H1 (cell line): Measurements from ENCODE around the gene ATG2B. TPM values are rescaled to one million over a fixed set of nuclear protein-coding genes. Genes with fewer than 3 reads are reported as not detected.

ENCODE experiments used
- CTCF ChIA-PET: fragments of 300-600 bp; sonication (Branson Sonifier 250); formaldehyde crosslinking; loops from one replicate; lab custom pipeline; 2021; ENCODE audit not compliant: partially characterized antibody; lab: Charles Lee
- POLR2A ChIA-PET: fragments of 300-600 bp; sonication (Branson Sonifier 250); formaldehyde crosslinking; loops from one replicate; lab custom pipeline; 2021; ENCODE audit warnings: inconsistent platforms; ENCODE audit not compliant: partially characterized antibody; lab: Charles Lee
- DNase-seq, 2 experiments: peaks; one replicate each; pipeline versions ENCODE4 v3.0.0 to v3.0.0-alpha.2; 2010 to 2022; ENCODE audit warnings: low spot score in 2 of 2, low read depth in 1 of 2, mixed read lengths in 1 of 2
- FAIRE-seq: peaks from 2 replicates; lab custom pipeline; 2011; peaks lifted over from hg19 to GRCh38; lab: Jason Lieb, UNC
- H2AFZ ChIP-seq: 2 replicates; pipeline ENCODE4 v1.8.1; 2012; ENCODE audit warnings: low read length, inconsistent platforms
- H2AK5ac ChIP-seq: 2 replicates; pipeline ENCODE4 v1.6.1; 2013; ENCODE audit warnings: low read depth, low read length
- H2BK120ac ChIP-seq: replicated peaks from 2 replicates; pipeline ENCODE3; 2013; ENCODE audit warnings: low read depth, low read length, inconsistent platforms
- H2BK12ac ChIP-seq: 2 replicates; pipeline ENCODE4 v1.6.1; 2013; ENCODE audit warnings: low read depth, low read length
- H2BK15ac ChIP-seq: 2 replicates; pipeline ENCODE4 v1.6.1; 2013; ENCODE audit warnings: low read length
- H2BK20ac ChIP-seq: 2 replicates; pipeline ENCODE4 v1.6.1; 2013; ENCODE audit warnings: low read length
- H2BK5ac ChIP-seq: 2 replicates; pipeline ENCODE4 v1.6.1; 2013; ENCODE audit warnings: low read depth, low read length
- H3K14ac ChIP-seq: 2 replicates; pipeline ENCODE4 v1.6.1; 2013; ENCODE audit warnings: inconsistent platforms; ENCODE audit not compliant: insufficient read length
- H3K18ac ChIP-seq: 2 replicates; pipeline ENCODE4 v1.6.1; 2013; ENCODE audit warnings: low read length; ENCODE audit errors: extremely low read depth
- H3K23ac ChIP-seq: 2 replicates; pipeline ENCODE4 v1.6.1; 2013; ENCODE audit warnings: inconsistent platforms; ENCODE audit not compliant: insufficient read length
- H3K23me2 ChIP-seq: 2 replicates; pipeline ENCODE4 v1.6.1; 2013; ENCODE audit warnings: low read depth, low read length
- H3K27ac ChIP-seq: 2 replicates; pipeline ENCODE4 v1.6.1; 2011; ENCODE audit warnings: low read depth, low read length, inconsistent platforms
- H3K27me3 ChIP-seq, 4 experiments: replicated peaks in 1 of 4; 1 replicate in 1 of 4; 2 replicates in 3 of 4; pipeline versions ENCODE4 v1.6.1 to v1.8.1; 2011 to 2013; ENCODE audit warnings: low read length in 3 of 4, mild to moderate bottlenecking in 3 of 4, inconsistent platforms in 2 of 4, mixed read lengths in 2 of 4, moderate library complexity in 1 of 4; ENCODE audit not compliant: control insufficient read depth in 3 of 4, insufficient read depth in 3 of 4; ENCODE audit errors: extremely low read depth in 1 of 4
- H3K36me3 ChIP-seq, 4 experiments: 2 replicates each; pipeline versions ENCODE4 v1.6.1 to v1.8.1; 2011 to 2013; ENCODE audit warnings: mild to moderate bottlenecking in 4 of 4, low read length in 3 of 4, moderate library complexity in 2 of 4, control low read depth in 1 of 4, inconsistent platforms in 1 of 4; ENCODE audit not compliant: insufficient read depth in 4 of 4, control insufficient read depth in 2 of 4
- H3K4ac ChIP-seq: replicated peaks from 2 replicates; pipeline ENCODE3; 2013; ENCODE audit warnings: low read length, low read depth, mixed read lengths, inconsistent platforms; ENCODE audit not compliant: insufficient read length
- H3K4me1 ChIP-seq, 4 experiments: replicated peaks in 1 of 4; 1 replicate in 1 of 4; 2 replicates in 3 of 4; pipeline versions ENCODE4 v1.6.1 to v1.8.1; 2011 to 2013; ENCODE audit warnings: low read length in 3 of 4, inconsistent platforms in 2 of 4, mixed read lengths in 1 of 4; ENCODE audit not compliant: insufficient read depth in 4 of 4, control insufficient read depth in 3 of 4
- H3K4me2 ChIP-seq, 2 experiments: 2 replicates each; pipeline versions ENCODE4 v1.6.1 to v1.8.1; 2011 to 2013; ENCODE audit warnings: low read depth in 2 of 2, low read length in 2 of 2, control low read depth in 1 of 2, inconsistent platforms in 1 of 2, mild to moderate bottlenecking in 1 of 2; ENCODE audit not compliant: insufficient read depth in 1 of 2
- H3K4me3 ChIP-seq, 4 experiments: fragments of 200-600, 300-600 bp in 1 of 4; sonication (generic), shearing (Covaris generic), sonication (Bioruptor Twin) in 1 of 4; 2 replicates each; pipeline versions ENCODE4 v1.5.1 to v1.8.1; 2011 to 2016; ENCODE audit warnings: low read length in 4 of 4, low read depth in 3 of 4, control low read depth in 2 of 4, inconsistent platforms in 2 of 4, mild to moderate bottlenecking in 2 of 4, mixed read lengths in 1 of 4, moderate library complexity in 1 of 4; ENCODE audit not compliant: insufficient read depth in 2 of 4; ENCODE audit errors: extremely low read depth in 1 of 4
- H3K56ac ChIP-seq: replicated peaks from 2 replicates; pipeline ENCODE3; 2013; ENCODE audit warnings: low read depth, mild to moderate bottlenecking, mixed read lengths, low read length, inconsistent platforms; ENCODE audit not compliant: insufficient read length
- H3K79me1 ChIP-seq: 2 replicates; pipeline ENCODE4 v1.6.1; 2013; ENCODE audit warnings: low read depth, low read length, control low read depth
- H3K79me2 ChIP-seq, 2 experiments: 2 replicates each; pipeline versions ENCODE4 v1.6.1 to v1.8.1; 2012 to 2013; ENCODE audit warnings: low read length in 2 of 2, mild to moderate bottlenecking in 2 of 2, inconsistent platforms in 1 of 2; ENCODE audit not compliant: insufficient read depth in 2 of 2, control insufficient read depth in 1 of 2
- H3K9ac ChIP-seq, 4 experiments: replicated peaks in 1 of 4; 1 replicate in 1 of 4; 2 replicates in 3 of 4; pipeline versions ENCODE4 v1.6.1 to v1.8.1; 2011 to 2013; ENCODE audit warnings: low read depth in 3 of 4, low read length in 3 of 4, control low read depth in 2 of 4, mild to moderate bottlenecking in 2 of 4, moderate library complexity in 2 of 4, inconsistent platforms in 1 of 4; ENCODE audit errors: extremely low read depth in 1 of 4
- H3K9me3 ChIP-seq, 2 experiments: 2 replicates each; pipeline versions ENCODE4 v1.6.1 to v1.8.1; 2012 to 2013; ENCODE audit warnings: mild to moderate bottlenecking in 2 of 2, moderate library complexity in 2 of 2, control low read depth in 1 of 2, inconsistent platforms in 1 of 2, low read depth in 1 of 2, low read length in 1 of 2, mixed read lengths in 1 of 2; ENCODE audit not compliant: insufficient read depth in 2 of 2
- H4K20me1 ChIP-seq, 2 experiments: replicated peaks in 1 of 2; 2 replicates each; pipeline versions ENCODE3 to v1.8.1; 2011 to 2013; ENCODE audit warnings: inconsistent platforms in 2 of 2, low read length in 2 of 2, mild to moderate bottlenecking in 1 of 2; ENCODE audit not compliant: insufficient read depth in 2 of 2, control insufficient read depth in 1 of 2
- H4K5ac ChIP-seq: 2 replicates; pipeline ENCODE4 v1.6.1; 2013; ENCODE audit warnings: low read length, low read depth, mixed read lengths, inconsistent platforms; ENCODE audit not compliant: insufficient read length
- H4K8ac ChIP-seq: 2 replicates; pipeline ENCODE4 v1.8.0; 2013; ENCODE audit warnings: mild to moderate bottlenecking, moderate library complexity, low read length, inconsistent platforms; ENCODE audit not compliant: insufficient read depth; ENCODE audit errors: extremely low read depth
- H4K91ac ChIP-seq: replicated peaks from 2 replicates; pipeline ENCODE3; 2013; ENCODE audit warnings: low read length, mixed read lengths, inconsistent platforms; ENCODE audit not compliant: insufficient read length
- SIRT6 ChIP-seq: IDR thresholded peaks from one replicate; pipeline ENCODE4 v1.7.1; 2012; ENCODE audit warnings: low read length, inconsistent platforms
- WGBS, 2 experiments: shearing (Covaris generic) in 1 of 2; methylation state at CpG; one replicate each; pipeline versions ENCODE4 v1.1.6 to v1.1.7; 2013 to 2015; ENCODE audit warnings: low lambda C conversion rate in 2 of 2, mixed read lengths in 2 of 2, inconsistent platforms in 1 of 2, low coverage in 1 of 2, missing lambda C conversion rate in 1 of 2; ENCODE audit not compliant: insufficient replicate concordance in 2 of 2, insufficient coverage in 1 of 2, insufficient read length in 1 of 2; ENCODE audit errors: extremely low coverage in 1 of 2, missing lambda C conversion rate in 1 of 2; 5-methylcytosine and 5-hydroxymethylcytosine counted together
- polyA plus RNA-seq, 7 experiments: library from polyadenylated mRNA; depleted of rRNA in 3 of 7; stranded (reverse) in 5 of 7; unstranded in 2 of 7; fragments of >200 nt in 5 of 7; fragments of 200-250 nt in 2 of 7; gene quantifications; 1 replicate in 5 of 7; 2 replicates in 1 of 7; 4 replicates in 1 of 7; pipeline versions ENCODE4 v1.2.1 to v1.2.3, GENCODE V29; 2011 to 2013; ENCODE audit warnings: missing spikeins in 2 of 7, mixed read lengths in 2 of 7
- total RNA-seq: library from RNA; stranded (reverse); fragmentation: NEBNext Ultra II Directional; extraction: Animal tissue kit (Norgen Biotek cat#: 25700); gene quantifications from 2 replicates; pipeline ENCODE4 v1.2.1, GENCODE V29; 2021

ATG2B gene
- total and polyA plus RNA-seq, 2 of the 8 experiments (the other 6 are each of a cell fraction or from before 2014, with no cell fraction given): 4.6 to 14.4 TPM

DNA sequence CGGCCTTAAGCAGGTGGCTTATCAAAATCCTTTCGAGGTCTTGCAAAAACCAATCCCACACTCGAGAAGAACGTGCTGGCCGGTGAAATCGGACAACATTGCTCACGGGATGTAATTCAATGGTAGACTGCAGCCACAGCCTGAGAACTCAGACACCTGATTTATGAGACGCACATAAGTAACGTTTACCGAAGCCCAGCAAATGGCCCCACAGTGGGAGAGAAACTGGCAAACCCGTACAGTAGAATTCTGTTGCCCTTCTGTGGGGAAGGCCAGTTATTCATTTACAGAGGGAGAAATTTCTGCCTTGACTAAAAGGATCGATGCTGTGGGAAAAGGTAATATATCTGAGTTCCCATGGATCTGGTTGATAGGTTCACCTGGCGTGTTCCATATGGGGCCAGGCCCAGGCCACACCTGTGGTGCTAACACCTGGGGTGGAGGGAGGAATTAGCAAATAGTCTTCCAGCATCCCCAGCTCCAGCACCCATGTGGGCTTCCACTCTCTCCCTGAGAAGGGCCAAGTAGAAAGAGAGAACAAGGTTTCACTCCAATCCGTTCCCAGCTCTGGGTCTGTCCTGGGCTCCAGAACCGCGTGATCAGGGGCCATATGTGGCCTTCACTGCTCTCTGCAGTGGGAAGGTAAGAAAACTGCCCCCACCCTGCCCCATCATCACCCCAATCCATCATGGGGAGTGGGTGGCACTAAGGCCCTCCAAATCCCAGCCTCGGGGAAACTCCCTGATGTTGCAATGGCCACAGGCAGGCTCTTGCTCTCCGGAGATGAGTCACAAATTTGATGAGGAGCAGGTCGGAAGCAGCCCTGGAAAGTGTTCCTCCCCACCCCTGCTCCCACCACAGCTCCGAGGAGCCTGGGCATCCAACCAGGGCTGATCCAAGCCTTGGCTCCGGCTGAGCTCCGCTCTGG, 94.4 kb downstream of the ATG2B start:
- Histone ChIP-seq H3K79me2 (no peaks in the 10 kb centered on the region), H3K23me2 (no peaks in the 10 kb centered on the region), H3K4me1 (no peaks in the 10 kb centered on the region), H3K27me3 (no peaks in the 10 kb centered on the region), H4K91ac (no peak overlapping the region), H3K9ac (no peak overlapping the region), H3K23ac (no peak overlapping the region), H3K9me3 (0 out of 4 replicates have a peak, but pooled peaks cover 0 to 4% of the 10 kb centered on the region in 2 experiments), H3K56ac (no peak overlapping the region), H2BK20ac (no peak overlapping the region), H3K79me1 (no peaks in the 10 kb centered on the region), H4K20me1 (no peaks in the 10 kb centered on the region), H3K36me3 (no peaks in the 10 kb centered on the region), H2BK120ac (no peak overlapping the region), H3K18ac (no peak overlapping the region), H3K14ac (no peak overlapping the region), H4K8ac (peak overlapping the region; percentile 31; the same call in 1 of the 2 replicates), H3K4ac (no peak overlapping the region), H3K27ac (no peak overlapping the region), H2AK5ac (no peak overlapping the region), H2BK5ac (no peak overlapping the region), H2BK12ac (no peak overlapping the region), H3K4me2 (no peak overlapping the region), H4K5ac (no peak overlapping the region), H2BK15ac (no peak overlapping the region), H2AFZ (no peak overlapping the region), H3K4me3 (no peak overlapping the region)
- 90% methylated on average over 22 of the region's 22 CpGs; no CpG with 5 or more reads in 1 of the 2 experiments for WGBS, 2 experiments
- TF ChIP-seq SIRT6: no peak
- FAIRE-seq (no peak), DNase-seq (peak in 1 of 2 experiments; percentile 33)
- ChIA-PET CTCF (no interaction called here), POLR2A (no interaction called here)
